ENCODE results near the gene SHC3.
A peak's percentile ranks its signal among the peaks of the same experiment; 100 is the strongest.

Gene SHC3

GRCh38 chr9:89177944-89178829 lies at the start of gene SHC3:
Gene SHC3, minus strand, starts transcription at chr9:89178818. Its CDS starts 358 bp downstream, at chr9:89178460.
- peak within 1 kb of the TSS; percentile 56 for H3K4me3 ChIP-seq (ENCODE audit: low read depth, low read length)
- no peak for DNase-seq (ENCODE audit: low read depth)
- in situ Hi-C loops (cut with HindIII; ENCODE audit: low sequenced_read_pairs): loop anchor here (5.0 kb wide), 1 partner anchor 104 kb away; no protein-coding TSS in a partner anchor
- TF ChIP-seq CTCF (IDR thresholded peaks at IDR 0.05; ENCODE audit: low read depth, low read length, missing control alignments): no peak

GRCh38 chr9:89225991-89226471 lies 47.4 kb upstream of the SHC3 start:
- DNase-seq (ENCODE audit: low read depth): peak; percentile 12
- in situ Hi-C loops (cut with HindIII; ENCODE audit: low sequenced_read_pairs): no loop called here
- no peak overlapping the region for H3K4me3 ChIP-seq (ENCODE audit: low read depth, low read length)
- TF ChIP-seq CTCF (IDR thresholded peaks at IDR 0.05; ENCODE audit: low read depth, low read length, missing control alignments): no peak

- peak; percentile 13 for DNase-seq (ENCODE audit: low read depth)
- in situ Hi-C loops (cut with HindIII; ENCODE audit: low sequenced_read_pairs): no loop called here
- peak; percentile 35 for TF ChIP-seq CTCF (IDR thresholded peaks at IDR 0.05; ENCODE audit: low read depth, low read length, missing control alignments)
- no peak overlapping the region for H3K4me3 ChIP-seq (ENCODE audit: low read depth, low read length)
These were observed 47.0 kb upstream of the SHC3 start for GRCh38 chr9:89225587-89225986.

- TF ChIP-seq CTCF (IDR thresholded peaks at IDR 0.05; ENCODE audit: low read depth, low read length, missing control alignments): no peak
- in situ Hi-C loops (cut with HindIII; ENCODE audit: low sequenced_read_pairs): no loop called here
- DNase-seq (ENCODE audit: low read depth): no peak
- H3K4me3 ChIP-seq (ENCODE audit: low read depth, low read length): no peak overlapping the region
These were observed 46.4 kb upstream of the SHC3 start for GRCh38 chr9:89225036-89225435.

- no peak for TF ChIP-seq CTCF (IDR thresholded peaks at IDR 0.05; ENCODE audit: low read depth, low read length, missing control alignments)
- DNase-seq (ENCODE audit: low read depth): no peak
- in situ Hi-C loops (cut with HindIII; ENCODE audit: low sequenced_read_pairs): no loop called here
- no peak overlapping the region for H3K4me3 ChIP-seq (ENCODE audit: low read depth, low read length)
These were observed 46.0 kb upstream of the SHC3 start for GRCh38 chr9:89224633-89225032.

- in situ Hi-C loops (cut with HindIII; ENCODE audit: low sequenced_read_pairs): no loop called here
- DNase-seq (ENCODE audit: low read depth): no peak
- H3K4me3 ChIP-seq (ENCODE audit: low read depth, low read length): no peak overlapping the region
- no peak for TF ChIP-seq CTCF (IDR thresholded peaks at IDR 0.05; ENCODE audit: low read depth, low read length, missing control alignments)
These were observed 44.9 kb upstream of the SHC3 start for GRCh38 chr9:89223396-89223977.

Measured in astrocyte of the cerebellum (primary cell).